Measurements from ENCODE around the gene ASPSCR1.
A peak's percentile ranks its signal among the peaks of the same experiment; 100 is the strongest.

DNA sequence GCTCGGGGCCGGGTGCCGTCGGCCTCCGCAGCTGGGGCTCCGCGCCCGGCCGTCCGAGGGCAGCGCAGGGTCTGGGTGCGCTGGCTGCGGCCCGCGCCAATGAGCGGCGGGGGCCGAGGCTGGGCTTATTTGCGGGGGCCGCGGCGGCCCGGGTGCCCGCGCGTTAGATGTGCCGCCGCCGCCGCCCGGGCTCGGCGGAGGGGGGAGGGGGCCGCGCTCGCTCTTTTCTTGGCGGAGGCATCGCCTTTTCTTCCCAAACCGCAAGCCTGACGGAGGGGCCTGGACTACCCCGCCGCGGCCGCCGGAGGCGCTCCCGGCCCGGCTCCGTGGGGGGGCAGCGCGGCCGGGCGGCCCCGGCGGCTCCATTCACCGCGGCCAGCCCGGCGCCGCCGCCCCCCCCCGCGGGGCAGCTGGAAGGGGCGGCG is 16.3 kb upstream of the ASPSCR1 start, which contains the start of gene NOTUM:
- TF ChIP-seq, protein P1, sequence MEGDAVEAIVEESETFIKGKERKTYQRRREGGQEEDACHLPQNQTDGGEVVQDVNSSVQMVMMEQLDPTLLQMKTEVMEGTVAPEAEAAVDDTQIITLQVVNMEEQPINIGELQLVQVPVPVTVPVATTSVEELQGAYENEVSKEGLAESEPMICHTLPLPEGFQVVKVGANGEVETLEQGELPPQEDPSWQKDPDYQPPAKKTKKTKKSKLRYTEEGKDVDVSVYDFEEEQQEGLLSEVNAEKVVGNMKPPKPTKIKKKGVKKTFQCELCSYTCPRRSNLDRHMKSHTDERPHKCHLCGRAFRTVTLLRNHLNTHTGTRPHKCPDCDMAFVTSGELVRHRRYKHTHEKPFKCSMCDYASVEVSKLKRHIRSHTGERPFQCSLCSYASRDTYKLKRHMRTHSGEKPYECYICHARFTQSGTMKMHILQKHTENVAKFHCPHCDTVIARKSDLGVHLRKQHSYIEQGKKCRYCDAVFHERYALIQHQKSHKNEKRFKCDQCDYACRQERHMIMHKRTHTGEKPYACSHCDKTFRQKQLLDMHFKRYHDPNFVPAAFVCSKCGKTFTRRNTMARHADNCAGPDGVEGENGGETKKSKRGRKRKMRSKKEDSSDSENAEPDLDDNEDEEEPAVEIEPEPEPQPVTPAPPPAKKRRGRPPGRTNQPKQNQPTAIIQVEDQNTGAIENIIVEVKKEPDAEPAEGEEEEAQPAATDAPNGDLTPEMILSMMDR (IDR thresholded peaks at IDR 0.05) = peak in 1 of 7 experiments; percentile 31
- no peak for TF ChIP-seq POLR2A (IDR thresholded peaks at IDR 0.05)
- TF ChIP-seq EP300 (IDR thresholded peaks at IDR 0.05) = no peak
- TF ChIP-seq POLR2AphosphoS5 (IDR thresholded peaks at IDR 0.05) = no peak

All from stomach (tissue), 4 donors.